GM19438 (cell line): ENCODE data around the gene RXFP1.
A peak's percentile ranks its signal among the peaks of the same experiment; 100 is the strongest.
"Not testable (repeated sequence)": the region's sequence is repeated elsewhere in the genome, so short reads cannot be mapped to it uniquely, and the experiment has no call there.

Experiments used
- ATAC-seq: cut with Tn5 transposase; IDR thresholded peaks from one replicate; pipeline ENCODE4 v1.9.1; 2021; ENCODE audit warnings: low read depth; ENCODE audit not compliant: unreplicated experiment

RXFP1 gene

DNA sequence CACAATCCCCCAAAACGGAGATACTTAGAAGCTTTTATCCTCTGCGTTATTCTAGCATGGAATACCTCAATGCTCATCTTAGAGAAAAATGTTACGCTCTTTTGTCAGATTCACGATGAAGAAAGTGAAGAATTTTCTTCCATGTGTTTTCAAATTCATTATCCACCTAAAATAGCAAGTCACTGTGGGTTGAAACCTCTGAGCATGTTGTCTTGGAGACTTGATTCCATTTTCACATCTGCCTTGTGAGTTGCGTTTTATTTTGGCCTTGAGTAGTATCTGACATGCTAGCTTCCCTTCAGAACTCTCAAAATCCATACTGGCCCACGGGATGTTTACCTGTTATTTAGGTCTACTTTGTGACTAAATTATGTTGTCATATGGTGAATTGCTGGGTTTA is 83.7 kb downstream of the RXFP1 start:
- no peak for ATAC-seq

DNA sequence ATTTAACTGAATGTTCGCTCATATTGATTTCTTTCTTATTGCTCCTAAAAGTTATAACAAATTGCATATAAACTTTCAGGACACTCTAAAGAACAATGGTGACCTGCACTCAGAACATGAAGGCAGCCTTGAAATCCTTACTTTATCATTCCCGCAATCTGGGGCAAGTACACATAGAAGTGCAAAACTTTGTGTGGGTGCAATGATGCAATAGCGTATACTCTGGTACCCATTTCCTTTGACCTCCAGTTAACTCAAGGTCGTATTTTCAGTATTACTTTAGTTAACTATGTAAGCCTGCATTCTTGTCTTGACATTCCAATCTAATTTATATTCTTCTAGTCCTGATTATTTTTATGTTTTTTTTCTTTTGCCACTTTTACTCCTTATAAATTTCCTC is 85.3 kb downstream of the RXFP1 start:
- ATAC-seq = no peak

DNA sequence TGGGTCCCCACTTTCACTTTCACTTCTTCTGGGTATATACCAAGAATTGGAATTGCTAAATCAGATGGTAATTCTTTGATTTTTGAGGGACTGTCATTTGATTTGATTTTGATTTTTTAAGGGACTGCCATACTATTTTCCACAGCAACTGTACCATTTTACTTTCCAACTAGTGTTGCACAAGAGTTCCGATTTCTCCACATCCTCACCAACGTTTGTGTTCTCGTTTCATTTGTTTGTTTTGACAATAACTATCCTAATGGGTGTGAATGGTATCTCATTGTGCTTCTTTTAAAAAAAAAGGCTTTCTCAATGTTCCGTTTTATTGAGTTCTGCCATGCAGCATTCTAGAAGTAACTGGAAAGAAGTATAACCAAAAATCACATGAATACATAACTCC is 87.4 kb downstream of the RXFP1 start:
- no peak for ATAC-seq

DNA sequence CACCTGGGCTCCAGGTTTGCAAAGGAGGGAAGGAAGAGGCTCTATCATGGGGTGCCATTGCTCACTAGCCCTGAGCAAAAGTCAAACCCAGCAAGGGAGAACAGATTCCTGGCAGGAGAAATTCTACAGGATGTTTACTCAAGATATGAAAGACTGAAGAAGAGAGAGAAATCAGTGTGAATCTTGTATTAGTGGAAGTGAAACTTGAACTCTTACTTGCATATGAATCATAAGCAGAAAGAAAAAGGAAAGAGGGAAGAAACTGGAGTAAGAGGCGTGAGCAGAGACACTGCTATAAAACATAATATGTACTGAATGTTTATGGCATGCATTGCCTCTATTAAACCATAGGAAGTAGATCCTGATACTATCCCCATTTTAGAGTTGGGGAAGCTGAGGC is 89.1 kb downstream of the RXFP1 start:
- peak; percentile 90 for ATAC-seq

DNA sequence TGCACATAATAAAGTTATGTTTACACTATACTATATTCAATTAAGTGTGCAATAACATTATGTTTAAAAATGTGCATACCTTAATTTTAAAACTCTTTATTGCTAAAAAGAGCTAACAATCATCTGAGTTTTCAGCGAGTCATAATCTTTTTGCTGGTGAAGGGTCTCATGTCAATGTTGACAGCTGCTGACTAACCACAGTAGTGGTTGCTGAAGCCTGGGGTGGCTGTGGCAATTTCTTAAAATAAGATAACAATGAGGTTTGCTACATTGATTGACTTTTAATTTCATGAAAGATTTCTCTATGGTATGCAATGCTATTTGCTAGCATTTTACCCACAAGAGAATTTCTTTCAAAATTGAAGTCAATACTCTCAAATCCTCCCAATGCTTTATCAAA is 91.4 kb downstream of the RXFP1 start:
- no peak for ATAC-seq

DNA sequence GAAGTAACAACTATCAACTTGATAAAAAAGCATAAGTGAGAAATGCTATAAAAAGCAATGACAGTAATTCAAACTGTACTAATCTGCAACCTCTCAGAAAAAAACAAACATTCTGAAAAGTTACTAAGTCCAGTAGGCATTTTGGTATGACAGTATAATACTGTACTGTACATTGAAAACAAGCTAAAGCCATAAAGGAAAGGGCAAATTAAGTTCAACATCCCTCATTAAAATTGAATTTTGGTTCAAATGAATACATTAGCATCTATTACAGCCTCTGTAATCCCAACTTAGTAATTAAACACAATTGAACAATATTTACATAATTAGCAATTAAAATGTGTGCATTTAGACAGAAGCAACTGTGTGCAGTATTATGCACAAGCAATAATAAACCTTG is 96.3 kb downstream of the RXFP1 start:
- no peak for ATAC-seq

DNA sequence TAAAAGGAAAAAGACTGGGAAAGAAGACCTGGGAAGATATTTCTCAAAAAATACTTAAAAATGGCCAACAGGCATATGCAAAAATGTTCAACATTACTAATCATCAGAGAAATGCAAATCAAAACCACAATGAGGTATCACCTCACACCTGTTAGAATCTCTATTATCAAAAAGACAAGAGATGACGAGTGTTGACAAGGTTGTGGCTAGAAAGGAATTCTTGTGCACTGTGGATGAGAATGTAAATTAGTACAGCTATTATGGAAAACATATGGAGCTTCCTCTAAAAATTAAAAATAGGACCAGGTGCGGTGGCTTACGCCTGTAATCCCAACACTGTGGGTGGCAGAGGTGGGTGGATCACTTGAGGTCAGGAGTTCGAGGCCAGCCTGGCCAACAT is 100.0 kb downstream of the RXFP1 start:
- no peak for ATAC-seq

DNA sequence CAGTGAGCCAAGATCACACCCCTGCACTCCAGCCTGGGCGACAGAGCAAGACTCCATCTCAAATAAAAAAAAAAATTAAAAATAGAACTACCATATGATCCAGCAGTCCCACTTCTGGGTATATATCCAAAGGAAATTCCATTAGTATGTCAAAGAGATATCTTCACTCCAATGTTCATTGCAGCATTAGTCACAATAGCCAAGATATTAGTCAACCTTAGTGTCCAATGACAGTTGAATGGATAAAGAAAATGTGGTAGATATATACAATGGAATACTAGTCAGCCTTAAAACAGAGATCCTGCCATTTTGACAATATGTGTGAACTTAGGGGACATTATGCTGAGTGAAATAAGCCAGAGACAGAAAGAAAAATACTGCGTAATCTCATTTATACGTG is 100.6 kb downstream of the RXFP1 start:
- no peak for ATAC-seq

DNA sequence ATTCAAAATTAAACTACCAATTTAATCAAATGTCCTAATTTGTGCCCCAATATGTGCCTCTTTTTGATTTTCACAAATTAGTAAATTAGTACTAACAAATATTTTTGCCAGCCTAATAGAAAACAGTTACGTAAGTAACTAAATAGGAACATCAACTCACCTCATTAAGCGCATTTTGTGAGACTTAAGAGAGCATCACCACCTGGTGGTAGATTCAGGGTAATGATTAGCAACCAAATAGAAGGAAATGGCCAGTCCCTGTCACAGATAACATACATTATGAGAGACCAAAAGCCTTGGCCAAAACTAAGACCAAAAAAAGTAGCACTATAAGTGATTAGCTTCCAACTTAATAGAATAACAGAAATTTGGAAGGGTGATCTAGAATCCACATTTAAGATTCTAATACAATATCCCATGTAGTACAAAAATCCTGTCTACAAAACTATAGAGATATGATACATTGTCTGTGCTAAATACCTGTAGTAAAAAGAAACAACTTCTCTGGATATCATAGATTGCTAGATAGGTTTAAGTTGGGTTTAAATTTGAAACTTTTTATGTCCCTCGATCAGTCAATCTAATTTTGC is 103.3 kb downstream of the RXFP1 start:
- ATAC-seq = peak; percentile 90

DNA sequence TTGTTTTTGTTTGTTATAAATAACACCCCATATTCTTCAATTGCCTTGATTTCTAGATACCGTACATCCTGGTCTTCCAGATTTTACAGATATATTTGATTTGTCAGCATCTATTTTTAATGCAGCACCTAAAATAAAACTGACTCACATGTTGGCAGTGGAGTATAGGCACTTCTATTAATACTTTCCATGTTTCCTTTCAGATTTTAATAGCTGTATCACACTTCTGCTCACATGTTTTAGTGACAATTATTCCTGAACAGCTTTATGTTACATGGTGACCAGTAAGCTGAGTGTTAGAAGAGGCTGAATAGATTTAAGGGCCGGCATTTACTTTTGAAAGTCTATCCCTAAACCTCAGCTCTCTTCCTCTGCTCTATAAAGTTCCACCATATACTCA is 103.9 kb downstream of the RXFP1 start:
- ATAC-seq = no peak

DNA sequence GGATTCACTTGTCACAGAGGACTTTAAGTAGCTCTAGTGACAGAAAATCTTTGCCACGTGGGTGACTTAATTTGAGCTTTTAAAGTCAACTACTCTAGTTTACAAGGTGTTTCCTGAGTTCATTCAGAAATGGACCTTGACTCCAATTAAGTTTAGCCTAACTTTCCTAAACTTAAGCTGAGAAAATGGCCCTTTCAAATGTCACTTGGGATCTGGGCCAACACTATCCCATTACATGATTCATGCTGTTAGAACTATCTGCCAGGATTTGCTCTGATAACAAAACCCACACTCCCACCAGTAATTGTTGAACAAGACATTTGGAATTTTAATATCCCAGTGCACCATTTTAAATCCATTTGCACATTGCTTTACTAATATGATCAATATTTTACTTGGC is 109.2 kb downstream of the RXFP1 start:
- ATAC-seq = no peak

DNA sequence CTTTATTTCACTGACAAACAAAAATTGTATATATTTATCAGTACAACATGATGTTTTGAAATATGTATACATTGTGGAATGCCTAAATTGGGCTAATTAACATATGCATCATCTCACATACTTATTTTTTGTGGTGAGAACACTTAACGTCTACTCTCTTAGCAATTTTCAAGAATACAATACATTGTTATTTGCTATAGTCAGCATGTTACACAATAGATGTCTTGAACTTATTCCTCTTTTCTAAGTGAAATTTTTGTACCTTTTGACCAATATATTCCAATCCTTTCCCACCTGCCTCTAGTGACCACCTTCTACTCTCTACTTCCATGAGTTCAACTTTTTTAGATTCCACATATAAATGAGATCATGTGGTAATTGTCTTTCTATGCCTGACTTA is 114.9 kb downstream of the RXFP1 start:
- ATAC-seq = no peak

DNA sequence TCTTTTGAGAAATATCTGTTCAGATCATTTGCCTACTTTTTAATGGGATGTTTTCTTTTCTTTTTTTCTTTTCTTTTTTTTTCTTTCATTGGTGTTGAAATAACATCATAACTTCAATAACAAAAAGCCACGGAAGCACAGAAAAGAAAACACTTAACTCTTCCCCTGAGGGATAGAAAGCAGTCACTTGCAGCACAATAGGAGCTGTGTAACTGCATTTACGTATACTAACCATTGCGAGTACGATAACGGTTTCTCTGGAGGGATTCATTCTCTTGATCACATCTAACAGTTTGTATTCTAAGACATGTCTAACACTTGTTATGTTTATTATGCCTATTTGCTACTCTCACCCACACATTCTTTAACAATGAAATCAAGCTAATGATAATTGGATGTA is 122.7 kb downstream of the RXFP1 start:
- ATAC-seq = no peak

DNA sequence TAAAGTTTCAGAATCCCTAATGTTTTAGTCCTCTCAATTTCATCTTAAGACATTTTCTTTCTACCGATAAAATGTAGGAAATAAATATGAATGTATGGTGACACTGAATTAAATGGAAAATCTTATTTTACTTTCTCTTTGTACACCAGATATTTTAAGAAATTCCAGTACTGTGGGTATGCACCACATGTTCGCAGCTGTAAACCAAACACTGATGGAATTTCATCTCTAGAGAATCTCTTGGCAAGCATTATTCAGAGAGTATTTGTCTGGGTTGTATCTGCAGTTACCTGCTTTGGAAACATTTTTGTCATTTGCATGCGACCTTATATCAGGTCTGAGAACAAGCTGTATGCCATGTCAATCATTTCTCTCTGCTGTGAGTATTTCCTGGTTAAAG is 123.1 kb downstream of the RXFP1 start:
- ATAC-seq = no peak

DNA sequence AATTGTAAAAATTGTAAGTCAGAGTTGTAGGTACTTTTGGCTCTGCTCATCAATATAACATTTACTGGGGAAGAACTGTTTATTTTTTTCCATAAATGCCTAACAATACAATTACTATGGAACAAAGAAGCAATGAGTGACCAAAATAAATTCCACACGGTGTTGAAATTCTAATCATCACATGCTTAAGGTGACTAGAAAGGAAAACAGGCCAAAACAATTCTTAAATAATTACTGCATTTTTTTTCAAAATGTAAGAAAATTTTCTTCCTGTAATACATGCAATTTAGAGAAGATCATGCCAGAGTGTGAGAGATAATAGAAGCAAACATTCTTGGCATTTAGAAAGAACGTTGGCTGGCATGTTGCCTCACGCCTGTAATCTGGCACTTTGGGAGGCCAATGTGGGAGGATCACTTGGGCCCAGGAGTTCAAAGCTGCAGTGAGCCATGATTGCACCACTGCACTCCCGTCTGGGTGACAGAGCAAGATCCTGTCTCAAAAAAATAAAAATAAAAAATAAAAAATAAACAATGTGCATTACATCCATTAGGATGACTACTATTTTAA is 127.5 kb downstream of the RXFP1 start:
- ATAC-seq = no peak

DNA sequence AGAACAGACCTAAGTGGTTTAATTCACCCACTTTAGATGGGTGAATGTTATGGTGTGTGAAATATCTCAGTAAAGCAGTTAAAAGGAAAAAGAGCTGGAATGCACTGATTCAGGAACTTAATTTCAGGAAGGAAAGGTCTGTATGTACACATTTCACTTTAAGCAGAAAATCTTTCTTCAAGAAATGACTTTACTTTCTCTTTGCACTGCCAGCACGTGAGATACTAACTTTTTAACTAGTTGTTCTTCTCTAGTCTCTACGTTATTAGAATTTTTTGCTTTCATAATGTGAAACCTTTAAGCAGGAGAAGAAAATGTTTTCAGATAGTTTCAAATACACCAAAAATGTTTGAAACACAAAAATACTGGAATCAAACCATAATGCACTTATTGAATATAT is 131.2 kb downstream of the RXFP1 start:
- no peak for ATAC-seq

DNA sequence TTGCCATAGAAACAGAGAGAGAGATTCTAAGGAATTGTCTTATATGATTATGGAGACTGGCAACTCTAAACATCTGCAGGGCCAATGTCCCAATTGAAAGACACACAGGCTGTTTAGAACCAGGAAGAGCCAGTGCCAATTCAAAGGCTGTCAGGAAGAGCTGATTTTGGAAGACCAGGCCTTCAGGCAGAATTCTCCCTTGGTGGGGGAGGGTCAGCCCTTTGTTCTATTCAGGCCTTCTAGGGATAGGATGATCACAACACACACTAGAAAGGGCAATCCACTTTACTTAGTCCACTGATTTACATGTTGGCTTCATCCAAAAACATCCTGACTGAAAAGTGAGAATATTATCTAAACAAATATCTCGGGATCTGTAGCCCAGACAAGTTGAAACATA is 134.8 kb downstream of the RXFP1 start:
- no peak for ATAC-seq

DNA sequence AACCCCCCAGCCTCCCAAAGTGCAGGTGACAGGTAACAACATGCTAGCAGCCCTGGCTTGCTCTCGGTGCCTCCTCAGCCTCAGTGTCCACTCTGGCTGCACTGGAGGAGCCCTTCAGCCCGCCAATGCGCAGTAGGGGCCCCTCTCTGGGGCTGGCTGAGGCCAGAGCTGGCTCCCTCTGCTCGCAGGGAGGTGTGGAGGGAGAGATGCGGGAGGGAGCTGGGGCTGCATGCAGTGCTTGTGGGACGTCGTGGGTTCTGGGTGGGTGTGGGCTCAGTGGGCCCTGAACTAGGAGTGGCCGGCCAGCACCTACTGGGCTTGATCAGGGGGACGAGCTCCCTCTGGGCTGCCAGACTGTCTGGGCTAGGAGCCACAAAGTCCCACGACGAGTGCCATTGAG is 135.6 kb downstream of the RXFP1 start:
- no peak for ATAC-seq

DNA sequence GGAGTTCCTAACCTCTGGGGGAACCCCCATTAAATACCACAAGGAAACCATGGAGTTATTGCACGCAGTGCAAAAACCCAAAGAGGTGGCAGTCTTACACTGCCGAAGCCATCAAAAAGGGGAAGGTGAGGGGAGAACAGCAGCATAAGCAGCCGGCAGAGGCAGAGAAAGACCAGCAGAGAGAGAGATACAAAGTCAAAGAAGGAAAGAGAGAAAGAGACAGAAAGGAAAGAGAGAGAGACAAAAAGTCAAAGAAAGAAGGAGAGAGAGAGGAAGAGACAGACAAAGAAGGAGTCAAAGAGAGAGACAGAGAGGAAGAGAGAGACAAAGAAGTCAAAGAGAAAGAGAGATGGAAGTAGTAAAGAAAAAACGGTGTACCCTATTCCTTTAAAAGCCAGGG is 141.6 kb downstream of the RXFP1 start:
- not testable (repeated sequence) for ATAC-seq

DNA sequence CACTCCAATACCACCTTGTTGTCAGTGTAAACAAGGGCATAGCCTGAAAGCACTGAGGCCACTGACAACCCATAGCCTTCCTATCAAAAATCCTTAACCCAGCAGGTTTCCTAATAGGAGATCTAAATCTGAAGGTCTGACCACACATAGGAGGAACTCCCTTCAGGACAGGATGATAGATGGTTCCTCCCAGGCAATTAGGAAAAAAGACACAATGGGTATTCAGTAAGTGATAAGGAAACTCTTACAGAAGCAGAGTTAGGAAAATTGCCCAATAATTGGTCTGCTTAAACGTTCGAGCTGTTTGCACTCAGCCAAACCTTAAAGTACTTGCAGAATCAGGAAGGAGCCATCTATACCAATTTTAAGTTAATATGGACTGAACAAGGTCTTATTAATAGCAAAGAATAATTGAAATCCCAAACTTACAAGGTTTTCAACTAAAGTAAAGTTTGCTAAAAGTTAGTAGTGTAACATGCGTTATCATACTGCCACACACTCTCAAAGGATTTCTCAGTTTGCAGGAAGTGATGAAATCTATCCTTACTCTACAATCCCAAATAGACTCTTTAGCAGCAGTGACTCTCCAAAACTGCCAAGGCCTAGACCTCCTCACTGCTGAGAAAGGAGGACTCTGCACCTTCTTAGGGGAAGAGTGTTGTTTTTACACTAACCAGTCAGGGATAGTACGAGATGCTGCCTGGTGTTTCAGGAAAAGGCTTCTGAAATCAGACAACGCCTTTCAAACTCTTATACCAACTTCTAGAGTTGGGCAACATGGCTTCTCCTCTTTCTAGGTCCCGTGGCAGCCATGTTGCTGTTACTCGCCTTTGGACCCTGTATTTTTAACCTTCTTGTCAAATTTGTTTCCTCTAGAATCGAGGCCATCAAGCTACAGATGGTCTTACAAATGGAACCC is 142.3 kb downstream of the RXFP1 start:
- ATAC-seq = not testable (repeated sequence)

DNA sequence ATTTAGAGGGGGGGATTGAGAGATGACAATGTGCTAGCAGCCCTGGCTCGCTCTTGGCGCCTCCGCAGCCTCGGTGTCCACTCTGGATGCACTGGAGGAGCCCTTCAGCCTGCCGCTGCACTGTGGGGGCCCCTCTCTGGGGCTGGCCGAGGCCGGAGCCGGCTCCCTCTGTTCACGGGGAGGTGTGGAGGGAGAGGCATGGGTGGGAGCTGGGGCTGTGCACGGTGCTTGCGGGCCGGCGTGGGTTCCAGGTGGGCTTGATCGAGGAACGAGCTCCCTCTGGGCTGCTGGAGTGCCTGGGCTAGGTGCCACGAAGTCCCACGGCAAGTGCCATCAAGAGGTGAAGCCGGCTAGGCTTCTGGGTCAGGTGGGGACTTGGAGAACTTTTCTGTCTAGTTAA is 143.1 kb downstream of the RXFP1 start:
- ATAC-seq = no peak

DNA sequence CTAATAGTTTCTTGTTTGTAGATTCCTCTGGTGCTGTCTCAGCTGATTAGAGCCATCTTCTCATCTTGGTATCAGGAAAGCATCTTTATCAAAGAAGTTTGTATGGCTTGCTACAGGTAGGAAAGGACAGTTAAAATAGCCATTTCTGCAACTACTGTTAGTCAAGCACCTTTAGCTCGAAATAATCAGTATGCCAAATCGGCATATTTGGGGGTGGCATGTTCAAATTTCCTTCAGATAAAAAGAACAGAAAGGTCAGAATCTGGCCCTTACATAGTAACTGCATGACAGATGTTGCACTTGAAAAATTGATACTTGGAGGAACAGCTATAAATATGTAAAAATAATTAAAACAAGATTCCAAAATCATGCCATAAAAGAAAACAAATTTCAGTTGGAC is 145.2 kb downstream of the RXFP1 start:
- no peak for ATAC-seq
